H1 (cell line): ENCODE measurements around the gene DNAH1. TPM values are rescaled to one million over a fixed set of nuclear protein-coding genes. Genes with fewer than 3 reads are reported as not detected.

Source experiments
- CTCF ChIA-PET: fragments of 300-600 bp; sonication (Branson Sonifier 250); formaldehyde crosslinking; loops from one replicate; lab custom pipeline; 2021; ENCODE audit not compliant: partially characterized antibody; lab: Charles Lee
- POLR2A ChIA-PET: fragments of 300-600 bp; sonication (Branson Sonifier 250); formaldehyde crosslinking; loops from one replicate; lab custom pipeline; 2021; ENCODE audit warnings: inconsistent platforms; ENCODE audit not compliant: partially characterized antibody; lab: Charles Lee
- DNase-seq, 2 experiments: peaks; one replicate each; pipeline versions ENCODE4 v3.0.0 to v3.0.0-alpha.2; 2010 to 2022; ENCODE audit warnings: low spot score in 2 of 2, low read depth in 1 of 2, mixed read lengths in 1 of 2
- FAIRE-seq: peaks from 2 replicates; lab custom pipeline; 2011; peaks lifted over from hg19 to GRCh38; lab: Jason Lieb, UNC
- H2AFZ ChIP-seq: 2 replicates; pipeline ENCODE4 v1.8.1; 2012; ENCODE audit warnings: low read length, inconsistent platforms
- H2AK5ac ChIP-seq: 2 replicates; pipeline ENCODE4 v1.6.1; 2013; ENCODE audit warnings: low read depth, low read length
- H2BK120ac ChIP-seq: replicated peaks from 2 replicates; pipeline ENCODE3; 2013; ENCODE audit warnings: low read depth, low read length, inconsistent platforms
- H2BK12ac ChIP-seq: 2 replicates; pipeline ENCODE4 v1.6.1; 2013; ENCODE audit warnings: low read depth, low read length
- H2BK15ac ChIP-seq: 2 replicates; pipeline ENCODE4 v1.6.1; 2013; ENCODE audit warnings: low read length
- H2BK20ac ChIP-seq: 2 replicates; pipeline ENCODE4 v1.6.1; 2013; ENCODE audit warnings: low read length
- H2BK5ac ChIP-seq: 2 replicates; pipeline ENCODE4 v1.6.1; 2013; ENCODE audit warnings: low read depth, low read length
- H3K14ac ChIP-seq: 2 replicates; pipeline ENCODE4 v1.6.1; 2013; ENCODE audit warnings: inconsistent platforms; ENCODE audit not compliant: insufficient read length
- H3K18ac ChIP-seq: 2 replicates; pipeline ENCODE4 v1.6.1; 2013; ENCODE audit warnings: low read length; ENCODE audit errors: extremely low read depth
- H3K23ac ChIP-seq: 2 replicates; pipeline ENCODE4 v1.6.1; 2013; ENCODE audit warnings: inconsistent platforms; ENCODE audit not compliant: insufficient read length
- H3K23me2 ChIP-seq: 2 replicates; pipeline ENCODE4 v1.6.1; 2013; ENCODE audit warnings: low read depth, low read length
- H3K27ac ChIP-seq: 2 replicates; pipeline ENCODE4 v1.6.1; 2011; ENCODE audit warnings: low read depth, low read length, inconsistent platforms
- H3K27me3 ChIP-seq, 4 experiments: replicated peaks in 1 of 4; 1 replicate in 1 of 4; 2 replicates in 3 of 4; pipeline versions ENCODE4 v1.6.1 to v1.8.1; 2011 to 2013; ENCODE audit warnings: low read length in 3 of 4, mild to moderate bottlenecking in 3 of 4, inconsistent platforms in 2 of 4, mixed read lengths in 2 of 4, moderate library complexity in 1 of 4; ENCODE audit not compliant: control insufficient read depth in 3 of 4, insufficient read depth in 3 of 4; ENCODE audit errors: extremely low read depth in 1 of 4
- H3K36me3 ChIP-seq, 4 experiments: 2 replicates each; pipeline versions ENCODE4 v1.6.1 to v1.8.1; 2011 to 2013; ENCODE audit warnings: mild to moderate bottlenecking in 4 of 4, low read length in 3 of 4, moderate library complexity in 2 of 4, control low read depth in 1 of 4, inconsistent platforms in 1 of 4; ENCODE audit not compliant: insufficient read depth in 4 of 4, control insufficient read depth in 2 of 4
- H3K4ac ChIP-seq: replicated peaks from 2 replicates; pipeline ENCODE3; 2013; ENCODE audit warnings: low read length, low read depth, mixed read lengths, inconsistent platforms; ENCODE audit not compliant: insufficient read length
- H3K4me1 ChIP-seq, 4 experiments: replicated peaks in 1 of 4; 1 replicate in 1 of 4; 2 replicates in 3 of 4; pipeline versions ENCODE4 v1.6.1 to v1.8.1; 2011 to 2013; ENCODE audit warnings: low read length in 3 of 4, inconsistent platforms in 2 of 4, mixed read lengths in 1 of 4; ENCODE audit not compliant: insufficient read depth in 4 of 4, control insufficient read depth in 3 of 4
- H3K4me2 ChIP-seq, 2 experiments: 2 replicates each; pipeline versions ENCODE4 v1.6.1 to v1.8.1; 2011 to 2013; ENCODE audit warnings: low read depth in 2 of 2, low read length in 2 of 2, control low read depth in 1 of 2, inconsistent platforms in 1 of 2, mild to moderate bottlenecking in 1 of 2; ENCODE audit not compliant: insufficient read depth in 1 of 2
- H3K4me3 ChIP-seq, 4 experiments: fragments of 200-600, 300-600 bp in 1 of 4; sonication (generic), shearing (Covaris generic), sonication (Bioruptor Twin) in 1 of 4; 2 replicates each; pipeline versions ENCODE4 v1.5.1 to v1.8.1; 2011 to 2016; ENCODE audit warnings: low read length in 4 of 4, low read depth in 3 of 4, control low read depth in 2 of 4, inconsistent platforms in 2 of 4, mild to moderate bottlenecking in 2 of 4, mixed read lengths in 1 of 4, moderate library complexity in 1 of 4; ENCODE audit not compliant: insufficient read depth in 2 of 4; ENCODE audit errors: extremely low read depth in 1 of 4
- H3K56ac ChIP-seq: replicated peaks from 2 replicates; pipeline ENCODE3; 2013; ENCODE audit warnings: low read depth, mild to moderate bottlenecking, mixed read lengths, low read length, inconsistent platforms; ENCODE audit not compliant: insufficient read length
- H3K79me1 ChIP-seq: 2 replicates; pipeline ENCODE4 v1.6.1; 2013; ENCODE audit warnings: low read depth, low read length, control low read depth
- H3K79me2 ChIP-seq, 2 experiments: 2 replicates each; pipeline versions ENCODE4 v1.6.1 to v1.8.1; 2012 to 2013; ENCODE audit warnings: low read length in 2 of 2, mild to moderate bottlenecking in 2 of 2, inconsistent platforms in 1 of 2; ENCODE audit not compliant: insufficient read depth in 2 of 2, control insufficient read depth in 1 of 2
- H3K9ac ChIP-seq, 4 experiments: replicated peaks in 1 of 4; 1 replicate in 1 of 4; 2 replicates in 3 of 4; pipeline versions ENCODE4 v1.6.1 to v1.8.1; 2011 to 2013; ENCODE audit warnings: low read depth in 3 of 4, low read length in 3 of 4, control low read depth in 2 of 4, mild to moderate bottlenecking in 2 of 4, moderate library complexity in 2 of 4, inconsistent platforms in 1 of 4; ENCODE audit errors: extremely low read depth in 1 of 4
- H3K9me3 ChIP-seq, 2 experiments: 2 replicates each; pipeline versions ENCODE4 v1.6.1 to v1.8.1; 2012 to 2013; ENCODE audit warnings: mild to moderate bottlenecking in 2 of 2, moderate library complexity in 2 of 2, control low read depth in 1 of 2, inconsistent platforms in 1 of 2, low read depth in 1 of 2, low read length in 1 of 2, mixed read lengths in 1 of 2; ENCODE audit not compliant: insufficient read depth in 2 of 2
- H4K20me1 ChIP-seq, 2 experiments: replicated peaks in 1 of 2; 2 replicates each; pipeline versions ENCODE3 to v1.8.1; 2011 to 2013; ENCODE audit warnings: inconsistent platforms in 2 of 2, low read length in 2 of 2, mild to moderate bottlenecking in 1 of 2; ENCODE audit not compliant: insufficient read depth in 2 of 2, control insufficient read depth in 1 of 2
- H4K5ac ChIP-seq: 2 replicates; pipeline ENCODE4 v1.6.1; 2013; ENCODE audit warnings: low read length, low read depth, mixed read lengths, inconsistent platforms; ENCODE audit not compliant: insufficient read length
- H4K8ac ChIP-seq: 2 replicates; pipeline ENCODE4 v1.8.0; 2013; ENCODE audit warnings: mild to moderate bottlenecking, moderate library complexity, low read length, inconsistent platforms; ENCODE audit not compliant: insufficient read depth; ENCODE audit errors: extremely low read depth
- H4K91ac ChIP-seq: replicated peaks from 2 replicates; pipeline ENCODE3; 2013; ENCODE audit warnings: low read length, mixed read lengths, inconsistent platforms; ENCODE audit not compliant: insufficient read length
- ASH2L ChIP-seq: fragments of 200-600, 300-600 bp; sonication (generic); IDR thresholded peaks from one replicate; pipeline ENCODE4 v1.7.1; 2017; ENCODE audit warnings: low read length
- CTCF ChIP-seq, 3 experiments: IDR thresholded peaks; 1 replicate in 2 of 3; 2 replicates in 1 of 3; pipeline versions ENCODE4 v1.5.1 to v1.6.1; 2011; ENCODE audit warnings: low read length in 3 of 3, mild to moderate bottlenecking in 3 of 3, inconsistent platforms in 2 of 3, low read depth in 1 of 3, moderate library complexity in 1 of 3; ENCODE audit not compliant: insufficient read depth in 1 of 3; ENCODE audit errors: control extremely low read depth in 1 of 3
- GABPA ChIP-seq: IDR thresholded peaks from 2 replicates; pipeline ENCODE4 v1.6.1; 2011; ENCODE audit warnings: mild to moderate bottlenecking, low read length, moderate library complexity, borderline replicate concordance; ENCODE audit not compliant: insufficient read depth
- KDM4A ChIP-seq: IDR thresholded peaks from one replicate; pipeline ENCODE4 v1.7.1; 2012; ENCODE audit warnings: low read depth, mild to moderate bottlenecking, moderate library complexity, low read length, inconsistent platforms; ENCODE audit not compliant: severe bottlenecking
- POLR2AphosphoS5 ChIP-seq: IDR thresholded peaks from 2 replicates; pipeline ENCODE4 v1.6.1; 2011; ENCODE audit warnings: low read depth, low read length
- RNF2 ChIP-seq: fragments of 200-900, 300-1000 bp; sonication (generic); IDR thresholded peaks from 2 replicates; pipeline ENCODE4 v1.7.1; 2016; ENCODE audit warnings: borderline replicate concordance, low read depth, mild to moderate bottlenecking, antibody characterized with exemption, low read length; ENCODE audit not compliant: poor library complexity, severe bottlenecking; ENCODE audit errors: missing control alignments
- WGBS, 2 experiments: shearing (Covaris generic) in 1 of 2; methylation state at CpG; one replicate each; pipeline versions ENCODE4 v1.1.6 to v1.1.7; 2013 to 2015; ENCODE audit warnings: low lambda C conversion rate in 2 of 2, mixed read lengths in 2 of 2, inconsistent platforms in 1 of 2, low coverage in 1 of 2, missing lambda C conversion rate in 1 of 2; ENCODE audit not compliant: insufficient replicate concordance in 2 of 2, insufficient coverage in 1 of 2, insufficient read length in 1 of 2; ENCODE audit errors: extremely low coverage in 1 of 2, missing lambda C conversion rate in 1 of 2; 5-methylcytosine and 5-hydroxymethylcytosine counted together
- polyA plus RNA-seq, 7 experiments: library from polyadenylated mRNA; depleted of rRNA in 3 of 7; stranded (reverse) in 5 of 7; unstranded in 2 of 7; fragments of >200 nt in 5 of 7; fragments of 200-250 nt in 2 of 7; gene quantifications; 1 replicate in 5 of 7; 2 replicates in 1 of 7; 4 replicates in 1 of 7; pipeline versions ENCODE4 v1.2.1 to v1.2.3, GENCODE V29; 2011 to 2013; ENCODE audit warnings: missing spikeins in 2 of 7, mixed read lengths in 2 of 7
- total RNA-seq: library from RNA; stranded (reverse); fragmentation: NEBNext Ultra II Directional; extraction: Animal tissue kit (Norgen Biotek cat#: 25700); gene quantifications from 2 replicates; pipeline ENCODE4 v1.2.1, GENCODE V29; 2021
- TF ChIP-seq, protein P1 (sequence below): IDR thresholded peaks from 2 replicates; pipeline ENCODE4 v1.6.1; 2012; ENCODE audit warnings: inconsistent platforms

DNAH1 gene
- total and polyA plus RNA-seq, 2 of the 8 experiments (the other 6 are each of a cell fraction or from before 2014, with no cell fraction given), result 1.0 to 1.5 TPM

GRCh38 chr3:52299879-52300611 lies 16.1 kb upstream of the DNAH1 start:
- Histone ChIP-seq H2BK12ac (peak overlapping the region; percentile 94; the same call in 1 of the 2 replicates), H3K79me1 (no peaks in the 10 kb centered on the region), H3K27me3 (peaks cover 0 to 8% (median 2%) of the 10 kb centered on the region in 4 experiments; a peak in 3 of 7 replicates), H3K4me1 (peaks cover 0 to 26% (median 20%) of the 10 kb centered on the region in 4 experiments; a peak in 6 of 7 replicates), H4K20me1 (no peaks in the 10 kb centered on the region), H3K18ac (peak overlapping the region; percentile 34; the same call in 1 of the 2 replicates), H4K91ac (peak overlapping the region; percentile 14), H3K79me2 (no peaks in the 10 kb centered on the region), H3K23ac (no peak overlapping the region), H2BK15ac (no peak overlapping the region), H3K36me3 (no peaks in the 10 kb centered on the region), H4K8ac (0 out of 2 replicates have a peak overlapping the region, but pooled peaks have one; percentile 66), H3K14ac (no peak overlapping the region), H3K4me2 (peak overlapping the region; percentile 70 to 90), H3K9me3 (no peaks in the 10 kb centered on the region), H2BK5ac (peak overlapping the region; percentile 12), H3K9ac (peak overlapping the region in 1 of 4 experiments; percentile 37; a peak in 2 of 7 replicates), H3K27ac (no peak overlapping the region), H3K23me2 (peaks cover 16% of the 10 kb centered on the region), H2BK120ac (no peak overlapping the region), H2BK20ac (0 out of 2 replicates have a peak overlapping the region, but pooled peaks have one; percentile 57), H4K5ac (no peak overlapping the region), H3K56ac (no peak overlapping the region), H3K4ac (no peak overlapping the region), H3K4me3 (peak overlapping the region; percentile 7 to 57 (median 44); a peak in 7 of 8 replicates), H2AK5ac (no peak overlapping the region), H2AFZ (peak overlapping the region; percentile 56)
- POLR2A ChIA-PET, result interaction anchor here (1.2 to 6.0 kb wide), 10 partner anchors 8 to 148 kb away, joined by 4 to 39 read pairs (median 6); partner anchors contain the start of genes GLYCTK and WDR82
- FAIRE-seq (no peak), DNase-seq (peak in 1 of 2 experiments; percentile 67)
- 15% methylated on average over 5 of the region's 14 CpGs; no CpG with 5 or more reads in 1 of the 2 experiments for WGBS, 2 experiments
- CTCF ChIA-PET, result interaction anchor here (0.6 to 15.3 kb wide), 16 partner anchors 9 to 147 kb away, joined by 3 to 198 read pairs (median 4); partner anchors contain the start of gene GLYCTK
- TF ChIP-seq CTCF (IDR thresholded peaks at IDR 0.05; ENCODE audit: control extremely low read depth in 1 of 3, insufficient read depth in 1 of 3, low read depth in 1 of 3, low read length in 3 of 3) (peak in 1 of 3 experiments; percentile 15; a peak in 1 of 4 replicates), POLR2AphosphoS5 (no peak), GABPA (peak; percentile 14; the same call in 1 of the 2 replicates), ASH2L (peak; percentile 27), KDM4A (no peak), RNF2 (no peak)
- TF ChIP-seq, protein P1, sequence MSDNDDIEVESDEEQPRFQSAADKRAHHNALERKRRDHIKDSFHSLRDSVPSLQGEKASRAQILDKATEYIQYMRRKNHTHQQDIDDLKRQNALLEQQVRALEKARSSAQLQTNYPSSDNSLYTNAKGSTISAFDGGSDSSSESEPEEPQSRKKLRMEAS, result no peak
